Prostate gland (tissue), 2 donors: ENCODE measurements around the gene IPO11. TPM values are rescaled to one million over a fixed set of nuclear protein-coding genes. Genes with fewer than 3 reads are reported as not detected.

Experiments
- DNase-seq: peaks from one replicate; pipeline ENCODE4 v3.0.0-alpha.2; 2019; ENCODE audit warnings: low spot score
- H3K27ac ChIP-seq, 2 donors: fragments of 200-600 bp; sonication (generic); 2 replicates each; pipeline ENCODE4 v1.5.1; 2017 to 2019
- H3K27me3 ChIP-seq: fragments of 200-600 bp; sonication (generic); replicated peaks from 2 replicates; pipeline ENCODE4 v1.5.1; 2019; ENCODE audit not compliant: insufficient read depth
- H3K36me3 ChIP-seq, 2 donors: fragments of 200-600 bp; sonication (generic); 1 replicate in 1 of 2; 2 replicates in 1 of 2; pipeline versions ENCODE4 v1.5.1 to v1.8.1; 2017 to 2019
- H3K4me1 ChIP-seq: fragments of 200-600 bp; sonication (generic); replicated peaks from 2 replicates; pipeline ENCODE4 v1.5.1; 2019
- H3K4me3 ChIP-seq, 2 donors: fragments of 200-600 bp; sonication (generic); 2 replicates each; pipeline ENCODE4 v1.5.1; 2017 to 2019
- H3K9me3 ChIP-seq: fragments of 200-600 bp; sonication (generic); 2 replicates; pipeline ENCODE4 v1.5.1; 2017
- POLR2A ChIP-seq: fragments of 450-650 bp; IDR thresholded peaks from one replicate; pipeline ENCODE4 v1.6.1; 2016; ENCODE audit warnings: antibody characterized with exemption, mild to moderate bottlenecking
- POLR2AphosphoS5 ChIP-seq: sonication (generic); formaldehyde crosslinking; IDR thresholded peaks from one replicate; pipeline ENCODE4 v1.6.1; 2017; ENCODE audit warnings: antibody characterized with exemption
- WGBS: methylation state at CpG from one replicate; pipeline ENCODE4 v1.1.5; 2018; 5-methylcytosine and 5-hydroxymethylcytosine counted together
- intact Hi-C: fragments of 100-400 bp; cut with DNase I; formaldehyde crosslinking; loops from one replicate; pipeline ENCODE4 v1.14.2; 2022
- total RNA-seq, 2 donors: library from RNA; depleted of rRNA; stranded (reverse); fragments of >200 nt; gene quantifications; one replicate each; pipeline ENCODE4 v1.1.0, GENCODE V29; 2016
- TF ChIP-seq, protein P1 (sequence below), 4 experiments: fragments of 200-600 bp in 2 of 4; fragments of 450-650 bp in 2 of 4; sonication (generic) in 2 of 4; IDR thresholded peaks; 1 replicate in 3 of 4; 2 replicates in 1 of 4; pipeline ENCODE4 v1.5.1; 2016 to 2019; ENCODE audit warnings: antibody characterized with exemption in 4 of 4, mild to moderate bottlenecking in 2 of 4, moderate library complexity in 2 of 4

Gene IPO11
- total RNA-seq, 2 donors from 2014 or later = 15.5 to 36.2 TPM

DNA sequence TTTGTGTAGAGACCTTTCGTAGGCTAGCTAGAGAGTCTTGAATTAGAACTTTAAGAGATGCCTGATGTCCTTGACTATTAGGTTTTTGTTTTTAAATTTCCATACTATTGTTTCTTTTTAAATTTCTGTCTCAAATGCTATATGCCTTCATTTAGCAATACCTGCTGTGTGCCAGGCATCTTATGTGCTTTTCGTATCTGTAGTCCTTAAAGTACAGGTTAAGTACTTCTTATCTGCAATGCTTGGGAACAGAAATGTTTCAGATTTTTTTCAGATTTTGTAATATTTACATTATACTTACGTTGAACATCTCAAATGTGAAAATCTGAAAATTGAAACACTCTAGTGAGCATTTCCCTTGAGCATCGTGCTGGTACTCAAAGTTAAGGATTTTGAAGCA is 49.0 kb downstream of the IPO11 start:
- TF ChIP-seq POLR2AphosphoS5 = no peak
- WGBS = 92% methylated on average over 4 of the region's 4 CpGs
- Histone ChIP-seq H3K27me3 (no peaks in the 10 kb centered on the region), H3K4me1 (no peaks in the 10 kb centered on the region), H3K9me3 (no peaks in the 10 kb centered on the region), H3K27ac (no peak overlapping the region), H3K36me3 (no peaks in the 10 kb centered on the region), H3K4me3 (no peak overlapping the region)
- DNase-seq = no peak
- intact Hi-C loops = loop anchor here (2.0 kb wide), 1 partner anchor 317 kb away; no protein-coding TSS in a partner anchor

DNA sequence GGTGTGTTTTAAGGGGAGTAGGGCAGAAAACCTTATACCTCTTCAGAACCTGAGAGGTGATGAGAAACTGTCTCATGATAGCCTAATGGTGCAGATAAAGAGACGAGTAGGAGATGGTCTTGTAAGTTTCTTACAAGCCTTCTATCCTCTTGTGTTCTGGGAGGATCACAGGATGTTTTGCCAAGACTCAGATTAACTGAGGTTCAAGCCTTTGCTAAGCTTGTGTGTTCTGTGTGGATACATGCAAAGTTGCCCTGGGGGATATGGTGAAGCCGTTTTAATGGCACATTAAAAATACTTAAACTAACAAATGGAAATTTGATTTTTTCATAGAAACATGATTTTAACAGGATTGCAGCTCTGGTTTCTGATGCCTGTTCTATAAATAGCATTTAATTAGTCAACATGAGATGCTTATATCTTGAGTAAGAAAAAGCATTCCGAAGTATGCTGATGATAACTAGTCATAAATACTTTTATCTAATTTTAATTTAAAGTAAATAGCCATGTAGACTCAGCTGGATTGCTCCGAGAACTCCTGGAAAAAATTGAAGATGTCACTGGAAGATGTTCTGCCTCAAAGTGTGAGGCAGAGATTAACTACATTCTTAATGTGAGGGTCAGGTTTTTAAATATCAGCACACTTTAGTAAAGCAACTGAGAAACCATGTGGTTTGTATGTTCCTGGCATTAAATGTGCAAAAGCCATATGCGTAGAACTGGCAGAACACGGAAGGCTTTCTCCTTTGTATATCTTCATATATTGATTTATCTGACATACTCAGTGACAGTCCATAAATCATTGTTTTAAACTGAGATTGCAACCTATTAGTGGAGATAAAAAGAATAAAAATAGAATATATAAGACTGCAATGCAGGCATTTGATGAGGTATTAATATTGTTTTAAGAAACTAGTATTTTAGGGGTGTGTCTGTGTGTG is 53.7 kb downstream of the IPO11 start:
- Histone ChIP-seq H3K4me3 (no peak overlapping the region), H3K4me1 (no peaks in the 10 kb centered on the region), H3K36me3 (no peaks in the 10 kb centered on the region), H3K27me3 (no peaks in the 10 kb centered on the region), H3K27ac (no peak overlapping the region), H3K9me3 (no peaks in the 10 kb centered on the region)
- intact Hi-C loops = no loop called here
- no peak for DNase-seq
- TF ChIP-seq POLR2A = no peak
- TF ChIP-seq, protein P1, sequence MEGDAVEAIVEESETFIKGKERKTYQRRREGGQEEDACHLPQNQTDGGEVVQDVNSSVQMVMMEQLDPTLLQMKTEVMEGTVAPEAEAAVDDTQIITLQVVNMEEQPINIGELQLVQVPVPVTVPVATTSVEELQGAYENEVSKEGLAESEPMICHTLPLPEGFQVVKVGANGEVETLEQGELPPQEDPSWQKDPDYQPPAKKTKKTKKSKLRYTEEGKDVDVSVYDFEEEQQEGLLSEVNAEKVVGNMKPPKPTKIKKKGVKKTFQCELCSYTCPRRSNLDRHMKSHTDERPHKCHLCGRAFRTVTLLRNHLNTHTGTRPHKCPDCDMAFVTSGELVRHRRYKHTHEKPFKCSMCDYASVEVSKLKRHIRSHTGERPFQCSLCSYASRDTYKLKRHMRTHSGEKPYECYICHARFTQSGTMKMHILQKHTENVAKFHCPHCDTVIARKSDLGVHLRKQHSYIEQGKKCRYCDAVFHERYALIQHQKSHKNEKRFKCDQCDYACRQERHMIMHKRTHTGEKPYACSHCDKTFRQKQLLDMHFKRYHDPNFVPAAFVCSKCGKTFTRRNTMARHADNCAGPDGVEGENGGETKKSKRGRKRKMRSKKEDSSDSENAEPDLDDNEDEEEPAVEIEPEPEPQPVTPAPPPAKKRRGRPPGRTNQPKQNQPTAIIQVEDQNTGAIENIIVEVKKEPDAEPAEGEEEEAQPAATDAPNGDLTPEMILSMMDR (IDR thresholded peaks at IDR 0.05) = no peak
- no peak for TF ChIP-seq POLR2AphosphoS5
- 55% methylated on average over 6 of the region's 6 CpGs for WGBS

DNA sequence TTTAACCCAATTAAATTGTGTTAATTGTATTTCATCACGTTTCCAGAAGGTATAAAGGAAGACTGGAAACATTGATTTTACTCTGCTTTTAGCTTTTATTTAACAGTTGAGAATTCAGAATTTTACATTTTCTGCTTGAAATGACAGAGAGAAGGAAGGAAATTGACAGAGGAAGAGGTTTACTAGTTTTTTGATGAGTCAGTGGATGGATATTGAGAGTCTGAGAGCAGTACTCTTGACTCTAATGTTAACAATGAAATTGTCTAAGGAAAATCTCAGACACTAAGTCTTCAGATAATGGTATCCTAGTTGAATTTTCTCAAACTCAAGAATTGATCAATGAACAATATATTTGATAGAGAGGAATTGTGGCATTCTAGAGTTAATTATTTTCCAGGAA is 60.6 kb downstream of the IPO11 start:
- H3K36me3 ChIP-seq = no peaks in the 10 kb centered on the region
- H3K4me3 ChIP-seq = no peak overlapping the region
- no peaks in the 10 kb centered on the region for H3K27me3 ChIP-seq
- H3K4me1 ChIP-seq = no peaks in the 10 kb centered on the region
- intact Hi-C loops = no loop called here
- H3K27ac ChIP-seq = no peak overlapping the region
- 88% methylated on average over 1 of the region's 1 CpG for WGBS
- no peaks in the 10 kb centered on the region for H3K9me3 ChIP-seq
- TF ChIP-seq, protein P1 (IDR thresholded peaks at IDR 0.05) = no peak
- no peak for TF ChIP-seq POLR2AphosphoS5
- no peak for TF ChIP-seq POLR2A
- DNase-seq = no peak

DNA sequence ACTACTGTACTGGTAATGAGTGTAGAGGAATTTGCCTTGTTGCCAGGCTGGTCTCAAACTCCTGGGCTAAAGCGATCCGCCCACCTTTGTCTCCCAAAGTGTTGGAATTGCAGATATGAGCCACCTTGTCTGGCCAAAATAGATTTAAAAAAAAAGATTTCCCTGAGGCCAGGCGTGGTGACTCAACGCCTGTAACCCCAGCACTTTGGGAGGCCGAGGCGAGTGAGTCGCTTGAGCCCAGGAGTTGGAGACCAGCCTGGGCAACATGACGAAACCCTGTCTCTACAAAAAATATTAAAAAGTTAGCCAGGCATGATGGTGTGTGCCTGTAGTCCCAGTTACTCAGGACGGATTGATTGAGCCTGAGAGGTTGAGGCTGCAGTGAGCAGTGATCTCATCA is 62.5 kb downstream of the IPO11 start:
- Histone ChIP-seq H3K27me3 (no peaks in the 10 kb centered on the region), H3K27ac (no peak overlapping the region), H3K4me3 (no peak overlapping the region), H3K9me3 (no peaks in the 10 kb centered on the region), H3K4me1 (no peaks in the 10 kb centered on the region), H3K36me3 (no peaks in the 10 kb centered on the region)
- TF ChIP-seq POLR2A = no peak
- TF ChIP-seq, protein P1 (IDR thresholded peaks at IDR 0.05) = no peak
- TF ChIP-seq POLR2AphosphoS5 = no peak
- WGBS = 94% methylated on average over 9 of the region's 9 CpGs
- intact Hi-C loops = no loop called here
- DNase-seq = no peak

DNA sequence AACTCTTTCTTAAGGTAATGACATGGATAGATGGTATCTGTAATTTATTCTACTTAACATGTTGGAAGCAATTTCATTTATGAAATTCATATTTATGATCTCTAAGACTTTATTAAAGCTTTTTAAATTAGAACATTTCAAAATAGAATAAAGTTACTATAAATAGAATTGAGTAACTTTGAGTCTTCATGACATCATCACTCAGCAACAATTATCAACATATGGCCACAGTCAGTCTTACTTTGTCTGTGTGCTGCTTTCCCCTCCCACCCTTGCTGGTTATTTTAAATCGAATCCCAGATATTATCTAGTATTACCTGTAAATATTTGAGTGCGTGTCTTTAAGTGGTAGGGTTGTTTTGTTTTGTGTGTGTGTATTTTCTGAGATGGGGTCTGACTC is 65.2 kb downstream of the IPO11 start:
- no peaks in the 10 kb centered on the region for H3K9me3 ChIP-seq
- DNase-seq = no peak
- H3K4me1 ChIP-seq = no peaks in the 10 kb centered on the region
- TF ChIP-seq POLR2A (no peak), POLR2AphosphoS5 (no peak)
- TF ChIP-seq, protein P1 (IDR thresholded peaks at IDR 0.05) = no peak
- intact Hi-C loops = no loop called here
- H3K4me3 ChIP-seq = no peak overlapping the region
- no peaks in the 10 kb centered on the region for H3K27me3 ChIP-seq
- no peaks in the 10 kb centered on the region for H3K36me3 ChIP-seq
- H3K27ac ChIP-seq = no peak overlapping the region
- 85% methylated on average over 2 of the region's 2 CpGs for WGBS
